Left ventricle myocardium inferior (tissue), 1 donor: ENCODE results near the gene APMAP. TPM values are rescaled to one million over a fixed set of nuclear protein-coding genes. Genes with fewer than 3 reads are reported as not detected.

Source experiments
- DNase-seq: peaks from one replicate; pipeline ENCODE4 v3.0.0-alpha.2; 2020
- H3K27ac ChIP-seq: fragments of 200-600 bp; replicated peaks from 2 replicates; pipeline ENCODE4 v1.8.0; 2021
- H3K27me3 ChIP-seq: fragments of 200-600 bp; 2 replicates; pipeline ENCODE4 v1.8.0; 2021; ENCODE audit warnings: low read depth
- H3K36me3 ChIP-seq: fragments of 200-600 bp; 2 replicates; pipeline ENCODE4 v1.8.0; 2021
- H3K4me1 ChIP-seq: fragments of 200-600 bp; 2 replicates; pipeline ENCODE4 v1.8.0; 2021
- H3K4me3 ChIP-seq: fragments of 200-600 bp; 2 replicates; pipeline ENCODE4 v1.8.0; 2021; ENCODE audit warnings: mild to moderate bottlenecking, moderate library complexity
- H3K9me3 ChIP-seq: fragments of 200-600 bp; replicated peaks from 2 replicates; pipeline ENCODE4 v1.8.0; 2021
- CTCF ChIP-seq: fragments of 200-600 bp; IDR thresholded peaks from 2 replicates; pipeline ENCODE4 v1.8.0; 2021; ENCODE audit warnings: antibody characterized with exemption, mild to moderate bottlenecking, borderline replicate concordance
- intact Hi-C: fragments of 100-400 bp; cut with micrococcal nuclease; formaldehyde crosslinking; loops from one replicate; pipeline ENCODE4 v1.11.0; 2022
- total RNA-seq: library from RNA; stranded (reverse); fragmentation: NEBNext Ultra II Directional; extraction: Animal tissue kit (Norgen Biotek cat#: 25700); gene quantifications from one replicate; pipeline ENCODE4 v1.2.1, GENCODE V29; 2021
- donor health status: DM: no; HTN: yes; CAD: no; lungs with severe emphysema.

APMAP gene
- total RNA-seq, 1 donor from 2014 or later = 23.8 TPM

DNA sequence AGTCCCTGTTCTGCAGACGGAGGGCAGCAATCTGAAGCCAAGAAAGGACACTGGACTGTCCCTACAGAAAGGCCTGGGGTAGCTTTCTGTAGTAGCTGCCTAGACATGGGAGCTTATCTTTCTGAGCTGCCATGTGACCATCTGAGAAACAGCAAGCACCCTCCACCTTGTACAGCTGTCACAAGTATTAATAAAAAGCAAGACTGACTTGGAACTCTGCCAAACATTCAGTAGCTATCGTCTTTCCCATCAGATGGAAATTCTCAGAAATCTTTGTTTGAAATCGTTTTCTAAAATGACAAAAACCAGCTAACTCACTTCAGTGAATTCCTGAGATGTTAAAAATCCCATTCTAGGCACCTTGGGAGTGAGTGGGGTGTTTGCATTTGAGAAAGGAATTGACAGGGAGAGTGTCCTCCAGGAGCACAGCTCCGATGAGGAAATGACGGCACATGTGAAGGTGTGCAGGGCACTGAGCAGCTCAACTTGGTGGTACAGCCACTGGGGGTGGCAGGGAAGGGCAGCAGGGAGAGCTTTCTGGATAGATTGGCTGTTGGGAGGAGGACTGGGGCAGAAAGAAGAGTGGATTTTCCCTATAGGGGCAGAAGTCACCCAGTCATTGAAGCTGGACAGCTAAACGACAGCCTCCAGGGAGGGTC lies 40.8 kb upstream of the APMAP start:
- Histone ChIP-seq H3K27me3 (no peaks in the 10 kb centered on the region), H3K9me3 (no peaks in the 10 kb centered on the region), H3K4me3 (peak overlapping the region; percentile 22), H3K36me3 (peaks cover 23% of the 10 kb centered on the region), H3K4me1 (peaks cover 87% of the 10 kb centered on the region), H3K27ac (peak overlapping the region; percentile 98)
- intact Hi-C loops = no loop called here
- no peak for DNase-seq
- TF ChIP-seq CTCF = no peak

DNA sequence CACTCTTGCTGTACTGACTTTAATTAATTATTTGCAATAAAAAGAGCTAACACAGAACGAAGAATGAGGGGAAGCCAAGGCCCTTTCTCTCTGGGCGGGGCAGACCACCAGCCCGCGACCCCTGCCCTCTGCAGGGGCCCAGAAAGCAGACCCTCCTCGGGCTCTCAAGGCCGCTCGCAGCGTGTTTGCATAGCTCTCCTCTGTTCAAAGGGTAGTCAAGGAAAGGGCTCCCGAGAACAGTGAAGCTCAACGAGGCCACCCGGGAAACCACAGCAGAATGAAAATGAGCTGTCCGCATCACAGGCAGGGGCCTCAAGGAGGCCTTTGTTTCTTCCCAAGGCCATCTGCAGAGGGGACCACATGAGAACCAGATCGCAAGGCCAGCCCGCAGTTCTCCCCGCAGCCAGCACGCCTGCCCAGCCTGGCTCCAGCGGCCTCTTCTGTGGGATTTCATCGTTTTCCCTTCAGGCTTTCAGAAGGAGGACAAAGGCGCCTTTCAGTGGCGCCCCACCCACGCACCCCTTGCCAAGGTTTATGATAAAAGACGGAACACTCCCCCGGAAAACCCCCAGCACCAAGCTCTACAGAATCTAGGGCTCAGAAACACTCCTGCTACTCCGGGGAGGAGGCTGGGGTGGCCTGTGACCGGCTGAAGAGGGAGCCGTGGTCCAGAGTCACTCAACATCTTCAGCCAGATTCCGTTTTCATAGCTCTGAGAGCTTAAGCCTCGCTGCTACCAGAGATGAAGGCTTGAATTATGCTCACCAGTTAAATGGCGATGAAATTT lies 40.1 kb upstream of the APMAP start:
- peaks cover 82% of the 10 kb centered on the region for H3K4me1 ChIP-seq
- H3K36me3 ChIP-seq = peaks cover 25% of the 10 kb centered on the region
- peak; percentile 20 for TF ChIP-seq CTCF
- H3K27me3 ChIP-seq = no peaks in the 10 kb centered on the region
- peak overlapping the region; percentile 98 for H3K27ac ChIP-seq
- intact Hi-C loops = no loop called here
- peak overlapping the region; percentile 22 for H3K4me3 ChIP-seq
- peak; percentile 71 for DNase-seq
- no peaks in the 10 kb centered on the region for H3K9me3 ChIP-seq

GRCh38 chr20:25032065-25032477 lies 39.5 kb upstream of the APMAP start:
- no peak for DNase-seq

DNA sequence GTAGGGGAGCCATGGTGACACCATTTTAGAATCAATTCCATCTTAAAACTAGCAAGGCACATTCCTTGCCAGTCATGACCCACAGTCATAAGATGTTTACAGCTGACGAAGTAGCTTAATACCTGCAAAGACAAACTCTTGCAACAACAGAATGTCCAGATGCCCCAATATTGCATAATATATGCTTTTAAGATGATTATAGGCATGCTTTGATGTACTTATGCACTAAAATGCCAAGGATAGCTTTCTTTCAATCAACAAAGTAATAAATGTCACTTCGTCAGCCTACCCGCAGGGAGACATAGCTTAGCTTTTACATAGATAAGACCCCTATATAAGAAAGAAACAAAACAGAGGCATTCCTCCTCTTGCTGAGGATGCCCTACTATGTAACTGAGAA lies 38.7 kb upstream of the APMAP start:
- H3K36me3 ChIP-seq = peaks cover 25% of the 10 kb centered on the region
- H3K27ac ChIP-seq = peak overlapping the region; percentile 98
- intact Hi-C loops = no loop called here
- no peaks in the 10 kb centered on the region for H3K27me3 ChIP-seq
- TF ChIP-seq CTCF = no peak
- peaks cover 82% of the 10 kb centered on the region for H3K4me1 ChIP-seq
- DNase-seq = no peak
- H3K9me3 ChIP-seq = no peaks in the 10 kb centered on the region
- no peak overlapping the region for H3K4me3 ChIP-seq

More at GRCh38 chr20:25032065-25032477, 39.5 kb upstream of the APMAP start:
- peaks cover 25% of the 10 kb centered on the region for H3K36me3 ChIP-seq
- TF ChIP-seq CTCF = no peak
- peaks cover 82% of the 10 kb centered on the region for H3K4me1 ChIP-seq
- H3K9me3 ChIP-seq = no peaks in the 10 kb centered on the region
- peak overlapping the region; percentile 22 for H3K4me3 ChIP-seq
- H3K27ac ChIP-seq = peak overlapping the region; percentile 98
- intact Hi-C loops = no loop called here
- H3K27me3 ChIP-seq = no peaks in the 10 kb centered on the region

- Histone ChIP-seq H3K27me3 (no peaks in the 10 kb centered on the region), H3K9me3 (no peaks in the 10 kb centered on the region), H3K27ac (peak overlapping the region; percentile 98), H3K4me1 (peaks cover 82% of the 10 kb centered on the region), H3K4me3 (no peak overlapping the region), H3K36me3 (peaks cover 25% of the 10 kb centered on the region)
- intact Hi-C loops = no loop called here
- no peak for TF ChIP-seq CTCF
- no peak for DNase-seq
These were observed 38.2 kb upstream of the APMAP start for GRCh38 chr20:25030649-25031207.
